ENCODE data around the gene SCAMP2. TPM values are rescaled to one million over a fixed set of nuclear protein-coding genes. Genes with fewer than 3 reads are reported as not detected.

SCAMP2 gene
- polyA plus RNA-seq, 3 donors, result 124 to 158 (median 124) TPM

DNA sequence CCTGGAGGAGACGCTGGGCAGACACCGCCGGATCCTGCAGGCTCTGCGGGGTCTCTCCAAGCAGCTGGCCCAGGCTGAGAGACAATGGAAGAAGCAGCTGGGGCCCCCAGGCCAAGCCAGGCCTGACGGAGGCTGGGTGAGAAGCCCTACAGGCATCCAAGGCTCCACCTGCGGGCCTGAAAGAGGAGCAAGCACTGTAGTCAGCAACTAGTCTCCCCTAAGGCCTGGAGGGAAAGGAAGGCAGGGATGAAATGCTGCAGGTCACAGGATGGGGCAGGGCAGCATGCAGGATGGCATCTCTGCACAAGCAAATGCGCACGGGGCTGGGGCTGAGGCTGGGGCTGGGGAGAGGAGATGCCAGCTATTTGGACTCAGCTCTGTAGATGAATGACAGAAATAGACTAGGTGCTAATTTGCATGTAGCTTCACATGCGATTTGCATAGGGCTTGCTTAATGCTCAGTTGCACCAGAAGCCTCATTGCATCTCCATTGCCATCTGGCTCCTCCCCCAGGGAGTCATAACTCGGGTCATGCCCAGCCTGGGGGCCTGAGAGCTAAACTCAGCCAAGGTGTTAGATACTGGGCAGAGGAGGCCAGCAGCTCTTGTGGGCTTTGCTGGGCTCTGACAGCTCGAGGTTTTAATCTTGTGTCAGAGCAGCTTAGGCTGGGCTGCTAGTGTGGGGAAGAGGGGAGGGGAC lies 51.9 kb downstream of the SCAMP2 start:
- peak; percentile 57 to 76 (median 63) for DNase-seq
- H3K36me3 Mint-ChIP-seq, result no peaks in the 10 kb centered on the region
- H3K27me3 ChIP-seq (ENCODE audit: control insufficient read depth in 2 of 2, insufficient read depth in 2 of 2, low read length in 2 of 2), result peaks cover 0 to 8% of the 10 kb centered on the region in 2 donors
- H3K4me3 Mint-ChIP-seq, result no peak overlapping the region
- no peaks in the 10 kb centered on the region for H4K20me1 ChIP-seq (ENCODE audit: insufficient read depth, low read length)
- TF ChIP-seq, protein P1, sequence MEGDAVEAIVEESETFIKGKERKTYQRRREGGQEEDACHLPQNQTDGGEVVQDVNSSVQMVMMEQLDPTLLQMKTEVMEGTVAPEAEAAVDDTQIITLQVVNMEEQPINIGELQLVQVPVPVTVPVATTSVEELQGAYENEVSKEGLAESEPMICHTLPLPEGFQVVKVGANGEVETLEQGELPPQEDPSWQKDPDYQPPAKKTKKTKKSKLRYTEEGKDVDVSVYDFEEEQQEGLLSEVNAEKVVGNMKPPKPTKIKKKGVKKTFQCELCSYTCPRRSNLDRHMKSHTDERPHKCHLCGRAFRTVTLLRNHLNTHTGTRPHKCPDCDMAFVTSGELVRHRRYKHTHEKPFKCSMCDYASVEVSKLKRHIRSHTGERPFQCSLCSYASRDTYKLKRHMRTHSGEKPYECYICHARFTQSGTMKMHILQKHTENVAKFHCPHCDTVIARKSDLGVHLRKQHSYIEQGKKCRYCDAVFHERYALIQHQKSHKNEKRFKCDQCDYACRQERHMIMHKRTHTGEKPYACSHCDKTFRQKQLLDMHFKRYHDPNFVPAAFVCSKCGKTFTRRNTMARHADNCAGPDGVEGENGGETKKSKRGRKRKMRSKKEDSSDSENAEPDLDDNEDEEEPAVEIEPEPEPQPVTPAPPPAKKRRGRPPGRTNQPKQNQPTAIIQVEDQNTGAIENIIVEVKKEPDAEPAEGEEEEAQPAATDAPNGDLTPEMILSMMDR (IDR thresholded peaks at IDR 0.05), result no peak
- peaks cover 7 to 22% (median 21%) of the 10 kb centered on the region in 3 donors for H3K27me3 Mint-ChIP-seq (ENCODE audit: low read depth in 3 of 3)
- peak overlapping the region in 2 of 7 donors; percentile 54 to 75 for H3K27ac Mint-ChIP-seq
- H3K79me2 ChIP-seq (ENCODE audit: insufficient read depth, low read length), result no peaks in the 10 kb centered on the region
- no peak overlapping the region for H3K4me2 ChIP-seq (replicated peaks; ENCODE audit: extremely low read depth, low read length, poor library complexity, severe bottlenecking)
- H3K4me1 Mint-ChIP-seq, result peaks cover 17% of the 10 kb centered on the region
- no peaks in the 10 kb centered on the region for H3K36me3 ChIP-seq (replicated peaks in 1 of 2; ENCODE audit: control insufficient read depth in 1 of 2, insufficient read depth in 2 of 2, low read length in 2 of 2)
- peaks cover 5 to 22% of the 10 kb centered on the region in 2 donors for H3K4me1 ChIP-seq (ENCODE audit: control insufficient read depth in 1 of 2, insufficient read depth in 2 of 2, low read length in 2 of 2)
- no peak overlapping the region for H3K4me3 ChIP-seq (replicated peaks in 1 of 3; ENCODE audit: low read depth in 2 of 3, low read length in 3 of 3)
- intact Hi-C loops (cut with micrococcal nuclease), result no loop called here
- H3K27ac ChIP-seq (ENCODE audit: low read depth in 1 of 2, low read length in 2 of 2), result no peak overlapping the region
- no peaks in the 10 kb centered on the region for H3K9me3 ChIP-seq (replicated peaks in 1 of 2; ENCODE audit: control insufficient read depth in 1 of 2, insufficient read depth in 1 of 2, low read length in 2 of 2)
- 94% methylated on average over 6 of the region's 11 CpGs for WGBS (ENCODE audit: insufficient coverage)
- no peaks in the 10 kb centered on the region for H3K9me3 Mint-ChIP-seq
- no peak overlapping the region for H2AFZ ChIP-seq (ENCODE audit: insufficient read depth, low read depth, low read length, poor library complexity, severe bottlenecking)
- no peak overlapping the region for H3K9ac ChIP-seq (ENCODE audit: insufficient read depth, low read length, poor library complexity, severe bottlenecking)

DNA sequence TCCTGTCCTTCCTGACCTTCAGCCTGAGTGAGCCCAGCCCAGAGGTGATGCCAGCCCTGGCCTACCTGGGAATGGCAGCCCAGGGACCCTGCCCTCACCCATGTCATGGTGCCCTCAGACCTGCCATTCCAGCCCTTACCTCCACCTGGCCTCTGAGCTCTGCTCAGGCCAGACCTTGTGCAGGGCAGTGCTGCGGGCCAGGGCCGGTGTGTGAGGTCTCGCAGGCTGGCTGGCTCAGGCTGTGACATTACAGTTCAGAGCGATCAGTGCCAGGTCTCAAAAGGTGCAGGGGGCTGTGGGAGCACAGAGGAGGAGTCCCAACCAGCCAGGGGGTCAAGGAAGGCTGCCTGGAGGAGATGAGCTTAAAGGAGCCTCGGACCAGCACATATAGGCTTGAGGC lies 53.1 kb downstream of the SCAMP2 start:
- Histone ChIP-seq H3K4me2 (replicated peaks; ENCODE audit: extremely low read depth, low read length, poor library complexity, severe bottlenecking) (no peak overlapping the region), H3K4me1 (ENCODE audit: control insufficient read depth in 1 of 2, insufficient read depth in 2 of 2, low read length in 2 of 2) (peaks cover 5 to 22% of the 10 kb centered on the region in 2 donors), H3K4me3 (replicated peaks in 1 of 3; ENCODE audit: low read depth in 2 of 3, low read length in 3 of 3) (no peak overlapping the region), H3K27me3 (ENCODE audit: control insufficient read depth in 2 of 2, insufficient read depth in 2 of 2, low read length in 2 of 2) (no peaks in the 10 kb centered on the region), H4K20me1 (ENCODE audit: insufficient read depth, low read length) (no peaks in the 10 kb centered on the region), H3K9me3 (replicated peaks in 1 of 2; ENCODE audit: control insufficient read depth in 1 of 2, insufficient read depth in 1 of 2, low read length in 2 of 2) (no peaks in the 10 kb centered on the region), H3K36me3 (replicated peaks in 1 of 2; ENCODE audit: control insufficient read depth in 1 of 2, insufficient read depth in 2 of 2, low read length in 2 of 2) (no peaks in the 10 kb centered on the region), H2AFZ (ENCODE audit: insufficient read depth, low read depth, low read length, poor library complexity, severe bottlenecking) (no peak overlapping the region), H3K79me2 (ENCODE audit: insufficient read depth, low read length) (no peaks in the 10 kb centered on the region), H3K27ac (ENCODE audit: low read depth in 1 of 2, low read length in 2 of 2) (no peak overlapping the region), H3K9ac (ENCODE audit: insufficient read depth, low read length, poor library complexity, severe bottlenecking) (no peak overlapping the region)
- Mint-ChIP-seq H3K4me3 (no peak overlapping the region), H3K27me3 (ENCODE audit: low read depth in 3 of 3) (peaks cover 7 to 14% (median 10%) of the 10 kb centered on the region in 3 donors), H3K27ac (peak overlapping the region in 4 of 7 donors; percentile 20 to 74 (median 42)), H3K9me3 (peaks cover 0 to 3% (median 0%) of the 10 kb centered on the region in 7 donors), H3K4me1 (peaks cover 24% of the 10 kb centered on the region), H3K36me3 (no peaks in the 10 kb centered on the region)
- intact Hi-C loops (cut with micrococcal nuclease), result no loop called here
- whole genome bisulfite sequencing (ENCODE audit: insufficient coverage), result 94% methylated on average over 5 of the region's 5 CpGs
- DNase-seq, result no peak
- TF ChIP-seq, protein P1 (IDR thresholded peaks at IDR 0.05), result no peak

Measured in CD14-positive monocyte (primary cell).